GM23248 (cell line): Measurements from ENCODE around the gene CELA3A. TPM values are rescaled to one million over a fixed set of nuclear protein-coding genes. Genes with fewer than 3 reads are reported as not detected.

Experiments used
- DNase-seq: peaks from one replicate; pipeline ENCODE4 v3.0.0-alpha.2; 2015
- H2AFZ ChIP-seq: fragments of 200-600 bp; sonication (generic); 2 replicates; pipeline ENCODE4 v1.6.1; 2016; ENCODE audit warnings: antibody characterized with exemption
- H3F3A ChIP-seq: fragments of 200-600 bp; sonication (generic); 2 replicates; pipeline ENCODE4 v1.6.1; 2016; ENCODE audit warnings: mild to moderate bottlenecking, antibody characterized with exemption, mixed run types; ENCODE audit not compliant: insufficient read depth
- H3K27ac ChIP-seq: fragments of 200-600 bp; sonication (generic); 2 replicates; pipeline ENCODE4 v1.5.1; 2016; ENCODE audit warnings: mild to moderate bottlenecking
- H3K27me3 ChIP-seq: fragments of 200-600 bp; sonication (generic); replicated peaks from 2 replicates; pipeline ENCODE4 v1.6.1; 2016; ENCODE audit warnings: mild to moderate bottlenecking; ENCODE audit not compliant: insufficient read depth
- H3K36me3 ChIP-seq: fragments of 200-600 bp; sonication (generic); 2 replicates; pipeline ENCODE4 v1.6.1; 2016; ENCODE audit warnings: low read depth, mild to moderate bottlenecking
- H3K4me1 ChIP-seq: fragments of 200-600 bp; sonication (generic); 2 replicates; pipeline ENCODE4 v1.6.1; 2016; ENCODE audit warnings: mild to moderate bottlenecking; ENCODE audit not compliant: insufficient read depth
- H3K4me2 ChIP-seq: fragments of 200-600 bp; sonication (generic); one replicate; pipeline ENCODE4 v1.6.1; 2016; ENCODE audit warnings: mild to moderate bottlenecking; ENCODE audit not compliant: unreplicated experiment
- H3K4me3 ChIP-seq: fragments of 200-600 bp; sonication (generic); 2 replicates; pipeline ENCODE4 v1.5.1; 2016; ENCODE audit warnings: mild to moderate bottlenecking
- H3K79me2 ChIP-seq: fragments of 200-600 bp; sonication (generic); 2 replicates; pipeline ENCODE4 v1.6.1; 2016; ENCODE audit warnings: mild to moderate bottlenecking; ENCODE audit not compliant: insufficient read depth
- H3K9ac ChIP-seq: fragments of 200-600 bp; sonication (generic); 2 replicates; pipeline ENCODE4 v1.6.1; 2016; ENCODE audit warnings: mild to moderate bottlenecking
- H3K9me2 ChIP-seq: fragments of 200-600 bp; sonication (generic); 2 replicates; pipeline ENCODE4 v1.6.1; 2016; ENCODE audit warnings: mixed run types, mild to moderate bottlenecking, moderate library complexity; ENCODE audit not compliant: insufficient read depth
- H3K9me3 ChIP-seq: fragments of 200-600 bp; sonication (generic); one replicate; pipeline ENCODE4 v1.6.1; 2017; ENCODE audit warnings: low read depth
- H4K20me1 ChIP-seq: fragments of 200-600 bp; sonication (generic); 2 replicates; pipeline ENCODE4 v1.6.0; 2016; ENCODE audit not compliant: insufficient read depth
- EZH2 ChIP-seq: fragments of 200-600 bp; sonication (generic); IDR thresholded peaks from 2 replicates; pipeline ENCODE4 v1.6.1; 2018; ENCODE audit warnings: antibody characterized with exemption, mild to moderate bottlenecking; ENCODE audit not compliant: insufficient read depth, poor library complexity, severe bottlenecking
- EZH2phosphoT487 ChIP-seq: fragments of 200-600 bp; sonication (generic); IDR thresholded peaks from 2 replicates; pipeline ENCODE4 v1.6.1; 2018; ENCODE audit warnings: antibody characterized with exemption, moderate library complexity, mild to moderate bottlenecking, low read depth; ENCODE audit not compliant: insufficient read depth
- WGBS, 2 experiments: methylation state at CpG; one replicate each; pipeline ENCODE4 v1.1.6; 2015 to 2017; ENCODE audit warnings: low lambda C conversion rate in 2 of 2, low coverage in 1 of 2; ENCODE audit errors: missing lambda C conversion rate in 2 of 2; 5-methylcytosine and 5-hydroxymethylcytosine counted together
- in situ Hi-C: fragments of 300-500 bp; cut with MboI; formaldehyde crosslinking; loops from 2 replicates; pipeline ENCODE4 v1.15.0; 2020
- polyA plus RNA-seq: library from polyadenylated mRNA; unstranded; fragments of >200 nt; fragmentation: Nextera tagmentation; extraction: Ambion mirVana; gene quantifications from 2 replicates; pipeline ENCODE4 v1.2.1, GENCODE V29; 2016
- total RNA-seq: library from RNA; depleted of rRNA; stranded (reverse); fragments of >200 nt; shearing (Covaris generic); gene quantifications from 2 replicates; pipeline ENCODE4 v1.2.3, GENCODE V29; 2014

Gene CELA3A
- total and polyA plus RNA-seq, 2 experiments from 2014 or later = not detected

DNA sequence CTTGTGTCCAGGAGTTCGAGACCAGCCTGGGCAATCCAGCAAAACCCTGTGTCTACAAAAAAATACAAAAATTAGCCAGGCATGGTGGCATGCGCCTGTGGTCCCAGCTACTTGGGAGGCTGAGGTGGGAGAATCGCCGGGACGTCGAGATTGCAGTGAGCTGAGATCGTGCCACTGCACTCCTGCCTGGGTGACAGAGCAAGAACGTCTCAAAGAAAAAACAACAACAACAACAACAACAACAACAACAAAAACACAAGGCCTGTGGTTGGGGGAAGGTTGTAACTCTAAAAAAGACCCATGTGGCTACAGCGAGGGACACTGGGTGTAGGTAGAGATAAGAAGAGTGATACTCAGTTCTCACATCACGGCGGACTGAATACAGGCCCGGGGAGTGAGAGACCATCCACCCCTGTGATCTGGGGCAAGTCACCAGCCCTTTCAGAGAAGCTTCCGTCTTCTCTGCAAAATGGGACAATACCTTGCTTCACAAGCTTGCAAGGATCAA is 50.2 kb downstream of the CELA3A start:
- Histone ChIP-seq H3K9me3 (no peaks in the 10 kb centered on the region), H3K9me2 (no peaks in the 10 kb centered on the region), H4K20me1 (peaks cover 29% of the 10 kb centered on the region; the same call in 1 of the 2 replicates), H2AFZ (peak overlapping the region; percentile 95), H3F3A (peaks cover 33% of the 10 kb centered on the region), H3K9ac (no peak overlapping the region), H3K27ac (no peak overlapping the region), H3K27me3 (no peaks in the 10 kb centered on the region), H3K79me2 (peaks cover 37% of the 10 kb centered on the region), H3K36me3 (no peaks in the 10 kb centered on the region), H3K4me1 (peaks cover 22% of the 10 kb centered on the region), H3K4me2 (no peak overlapping the region), H3K4me3 (no peak overlapping the region)
- DNase-seq = no peak
- 86 to 88% methylated on average over 13 of the region's 13 CpGs for WGBS, 2 experiments
- in situ Hi-C loops = no loop called here
- TF ChIP-seq EZH2phosphoT487 (no peak), EZH2 (no peak)

GRCh38 chr1:22052115-22053016 is 50.9 kb downstream of the CELA3A start, which contains the start of gene CDC42:
TSS of gene CDC42 (plus strand) at chr1:22052709. CDS start at chr1:22078479, 25,770 bp downstream.
- H3K9me3 ChIP-seq = no peaks in the 10 kb centered on the region
- in situ Hi-C loops = no loop called here
- DNase-seq = peak; percentile 98
- peak within 1 kb of the TSS; percentile 99 for H3K9ac ChIP-seq
- H3K79me2 ChIP-seq = peaks cover 44% of the 10 kb centered on the region
- no peaks in the 10 kb centered on the region for H3K36me3 ChIP-seq
- H3K27me3 ChIP-seq = no peaks in the 10 kb centered on the region
- peaks cover 28% of the 10 kb centered on the region for H3K4me1 ChIP-seq
- H3F3A ChIP-seq = peaks cover 40% of the 10 kb centered on the region
- TF ChIP-seq EZH2 (no peak), EZH2phosphoT487 (no peak)
- peaks cover 36% of the 10 kb centered on the region; the same call in 1 of the 2 replicates for H4K20me1 ChIP-seq
- no peaks in the 10 kb centered on the region for H3K9me2 ChIP-seq
- H3K27ac ChIP-seq = peak within 1 kb of the TSS; percentile 95
- 18 to 27% methylated on average over 51 to 80 of the region's 81 CpGs for WGBS, 2 experiments
- peak within 1 kb of the TSS; percentile 91 for H3K4me3 ChIP-seq
- peak within 1 kb of the TSS; percentile 95 for H2AFZ ChIP-seq
- H3K4me2 ChIP-seq = peak within 1 kb of the TSS; percentile 98

DNA sequence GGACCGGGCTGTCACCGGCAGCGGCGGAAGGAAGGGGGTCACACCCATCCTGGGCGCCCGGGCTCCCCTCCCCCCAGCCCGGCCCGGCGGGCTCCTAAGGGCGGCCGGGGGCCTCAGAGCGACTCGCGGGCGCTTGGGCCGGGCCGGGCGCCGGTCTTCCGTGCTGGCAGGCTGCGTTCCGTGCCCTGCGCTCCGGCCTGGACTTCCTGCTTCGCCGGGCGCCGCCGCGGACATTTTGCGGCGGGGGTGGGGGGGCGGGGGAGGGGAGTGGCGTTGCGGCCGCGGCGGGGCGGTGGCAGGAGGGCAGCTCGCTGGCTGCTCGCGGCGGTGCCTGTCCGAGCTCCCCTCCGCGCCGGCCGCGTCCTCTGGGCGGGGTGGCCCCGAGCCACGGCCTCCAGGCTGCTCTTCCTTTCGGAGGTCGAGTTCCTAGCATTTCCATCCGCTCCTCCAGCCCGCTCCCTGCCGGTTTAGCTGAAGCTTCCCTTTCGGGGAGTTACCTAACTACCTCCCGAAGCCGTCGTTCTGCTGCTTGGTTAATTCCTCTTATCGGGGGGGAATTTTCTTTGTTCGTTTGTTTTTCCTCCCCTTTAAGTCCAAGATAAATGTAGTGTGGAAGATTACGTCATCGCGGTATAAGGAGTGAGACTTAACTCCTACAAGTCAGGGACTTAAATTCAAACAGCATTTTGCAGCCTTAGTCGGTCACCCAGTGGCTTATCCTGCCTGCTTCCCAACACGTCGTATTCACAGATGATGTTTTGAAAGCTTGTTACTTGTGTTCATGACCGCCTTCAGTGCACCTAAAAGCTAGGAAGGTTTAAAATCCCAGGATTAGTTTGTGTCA is 51.8 kb downstream of the CELA3A start:
- DNase-seq = peak; percentile 88
- 1 to 2% methylated on average over 23 to 43 of the region's 70 CpGs for WGBS, 2 experiments
- no peaks in the 10 kb centered on the region for H3K27me3 ChIP-seq
- H3F3A ChIP-seq = peaks cover 39% of the 10 kb centered on the region
- H3K9me2 ChIP-seq = no peaks in the 10 kb centered on the region
- peak overlapping the region; percentile 91 for H3K4me3 ChIP-seq
- in situ Hi-C loops = no loop called here
- TF ChIP-seq EZH2 (no peak), EZH2phosphoT487 (no peak)
- H3K9me3 ChIP-seq = no peaks in the 10 kb centered on the region
- peaks cover 27% of the 10 kb centered on the region for H3K4me1 ChIP-seq
- H4K20me1 ChIP-seq = peaks cover 44% of the 10 kb centered on the region; the same call in 1 of the 2 replicates
- H2AFZ ChIP-seq = no peak overlapping the region
- H3K4me2 ChIP-seq = peak overlapping the region; percentile 98
- H3K27ac ChIP-seq = peak overlapping the region; percentile 95
- H3K9ac ChIP-seq = peak overlapping the region; percentile 99
- H3K79me2 ChIP-seq = peaks cover 53% of the 10 kb centered on the region
- peaks cover 3% of the 10 kb centered on the region; the same call in 1 of the 2 replicates for H3K36me3 ChIP-seq
